ENCODE measurements around the gene TMEM178B.

DNA sequence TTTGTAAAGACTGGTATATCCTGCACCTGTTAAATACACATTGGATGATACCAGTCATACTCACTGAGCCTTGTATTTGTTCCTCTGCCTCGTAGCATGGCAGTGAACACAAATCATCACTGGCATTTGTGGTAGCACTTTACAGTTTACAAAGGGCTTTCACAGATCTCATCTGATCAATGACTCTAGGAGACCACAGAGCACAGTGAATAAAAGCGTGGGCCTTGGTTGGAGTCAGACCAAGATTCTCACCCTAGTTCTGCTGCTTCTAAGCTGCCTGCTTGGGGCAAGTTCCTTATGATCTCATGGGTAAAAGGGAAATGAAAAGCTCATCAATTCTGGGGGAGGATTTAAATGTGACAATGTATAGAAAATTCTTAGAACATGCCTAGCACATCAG is 347.4 kb downstream of the TMEM178B start:
- TF ChIP-seq, protein P1, sequence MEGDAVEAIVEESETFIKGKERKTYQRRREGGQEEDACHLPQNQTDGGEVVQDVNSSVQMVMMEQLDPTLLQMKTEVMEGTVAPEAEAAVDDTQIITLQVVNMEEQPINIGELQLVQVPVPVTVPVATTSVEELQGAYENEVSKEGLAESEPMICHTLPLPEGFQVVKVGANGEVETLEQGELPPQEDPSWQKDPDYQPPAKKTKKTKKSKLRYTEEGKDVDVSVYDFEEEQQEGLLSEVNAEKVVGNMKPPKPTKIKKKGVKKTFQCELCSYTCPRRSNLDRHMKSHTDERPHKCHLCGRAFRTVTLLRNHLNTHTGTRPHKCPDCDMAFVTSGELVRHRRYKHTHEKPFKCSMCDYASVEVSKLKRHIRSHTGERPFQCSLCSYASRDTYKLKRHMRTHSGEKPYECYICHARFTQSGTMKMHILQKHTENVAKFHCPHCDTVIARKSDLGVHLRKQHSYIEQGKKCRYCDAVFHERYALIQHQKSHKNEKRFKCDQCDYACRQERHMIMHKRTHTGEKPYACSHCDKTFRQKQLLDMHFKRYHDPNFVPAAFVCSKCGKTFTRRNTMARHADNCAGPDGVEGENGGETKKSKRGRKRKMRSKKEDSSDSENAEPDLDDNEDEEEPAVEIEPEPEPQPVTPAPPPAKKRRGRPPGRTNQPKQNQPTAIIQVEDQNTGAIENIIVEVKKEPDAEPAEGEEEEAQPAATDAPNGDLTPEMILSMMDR (IDR thresholded peaks at IDR 0.05): no peak
- no peak for TF ChIP-seq POLR2A (IDR thresholded peaks at IDR 0.05)

Data from thyroid gland (tissue), 4 donors.